Tibial artery (tissue), 4 donors: ENCODE measurements around the gene GOLGA8J.

Experiments
- DNase-seq, 2 donors: peaks; one replicate each; pipeline ENCODE4 v3.0.0-alpha.2; 2019
- H3K27ac ChIP-seq, 2 donors: fragments of 200-600 bp; sonication (generic) in 1 of 2; 1 replicate in 1 of 2; 2 replicates in 1 of 2; pipeline ENCODE4 v1.5.1; 2018 to 2019; ENCODE audit warnings: mild to moderate bottlenecking in 1 of 2
- H3K27me3 ChIP-seq, 2 donors: fragments of 200-600 bp; sonication (generic) in 1 of 2; one replicate each; pipeline versions ENCODE4 v1.5.1 to v1.6.0; 2016 to 2019
- H3K36me3 ChIP-seq, 3 donors: fragments of 200-600 bp; sonication (generic) in 2 of 3; one replicate each; pipeline ENCODE4 v1.5.1; 2016 to 2019; ENCODE audit warnings: mild to moderate bottlenecking in 2 of 3
- H3K4me1 ChIP-seq, 4 donors: fragments of 200-600 bp; sonication (generic) in 2 of 4; 1 replicate in 3 of 4; 2 replicates in 1 of 4; pipeline ENCODE4 v1.5.1; 2016 to 2019
- H3K4me3 ChIP-seq, 2 donors: fragments of 200-600 bp; sonication (generic) in 1 of 2; 1 replicate in 1 of 2; 2 replicates in 1 of 2; pipeline ENCODE4 v1.5.1; 2018 to 2019; ENCODE audit warnings: mild to moderate bottlenecking in 2 of 2
- H3K9me3 ChIP-seq, 3 donors: fragments of 200-600 bp; sonication (generic) in 1 of 3; one replicate each; pipeline ENCODE4 v1.5.1; 2016 to 2019
- CTCF ChIP-seq, 2 experiments: fragments of 200-600 bp in 1 of 2; fragments of 450-650 bp in 1 of 2; IDR thresholded peaks; one replicate each; pipeline ENCODE4 v1.5.1; 2017 to 2019; ENCODE audit warnings: antibody characterized with exemption in 2 of 2, mild to moderate bottlenecking in 1 of 2, moderate library complexity in 1 of 2
- intact Hi-C: fragments of 100-400 bp; cut with DNase I; formaldehyde crosslinking; loops from one replicate; pipeline ENCODE4 v1.15.0; 2023; ENCODE audit warnings: low total_unique reads

GOLGA8J gene

DNA sequence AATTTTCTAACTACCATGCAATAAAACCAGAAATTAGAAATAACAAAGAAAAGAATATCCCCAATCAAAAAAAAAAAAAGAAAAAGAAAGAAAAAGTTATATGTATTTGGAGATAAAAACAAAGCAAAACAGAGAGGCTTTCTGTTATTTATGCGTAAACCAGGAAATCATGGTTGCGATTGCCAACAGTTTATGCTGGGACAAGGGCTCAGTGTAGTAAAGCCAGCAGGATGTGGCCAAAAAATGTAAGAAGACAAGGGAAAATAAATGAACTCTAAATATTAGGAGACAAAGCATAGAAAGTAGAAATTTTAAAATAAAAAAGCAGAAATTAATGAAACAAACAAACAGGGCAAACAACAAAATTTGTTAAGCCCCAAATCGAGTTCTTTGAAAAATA, 27.2 kb upstream of the GOLGA8J start:
- DNase-seq = no peak
- intact Hi-C loops = loop anchor here (5.0 kb wide), 1 partner anchor 323 kb away; no protein-coding TSS in a partner anchor
- Histone ChIP-seq H3K4me1 (no peaks in the 10 kb centered on the region), H3K27me3 (peaks cover 0 to 3% of the 10 kb centered on the region in 2 donors), H3K9me3 (no peaks in the 10 kb centered on the region), H3K36me3 (no peaks in the 10 kb centered on the region), H3K4me3 (no peak overlapping the region), H3K27ac (no peak overlapping the region)
- no peak for TF ChIP-seq CTCF (IDR thresholded peaks at IDR 0.05)

DNA sequence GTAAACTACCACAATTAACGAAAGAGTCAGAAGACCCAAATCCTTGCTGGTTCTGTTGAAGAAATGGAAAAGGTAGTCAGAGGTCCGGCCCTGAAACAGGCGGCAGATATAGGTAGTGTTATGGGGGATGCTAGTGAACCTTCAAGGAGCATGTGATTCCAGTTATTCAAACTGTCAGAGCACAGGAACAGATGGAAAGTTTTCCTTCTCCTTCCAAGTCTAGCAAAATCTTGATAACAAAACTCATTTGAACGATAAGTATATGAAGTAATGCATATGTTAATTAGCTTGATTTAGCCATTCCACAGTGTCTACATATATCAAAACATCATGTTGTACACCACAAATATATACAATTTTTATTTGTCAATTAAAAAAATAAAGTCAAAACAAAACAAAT, 26.6 kb upstream of the GOLGA8J start:
- H3K4me3 ChIP-seq = no peak overlapping the region
- peaks cover 0 to 3% of the 10 kb centered on the region in 2 donors for H3K27me3 ChIP-seq
- intact Hi-C loops = loop anchor here (5.0 kb wide), 1 partner anchor 324 kb away; no protein-coding TSS in a partner anchor
- no peaks in the 10 kb centered on the region for H3K4me1 ChIP-seq
- no peak for TF ChIP-seq CTCF (IDR thresholded peaks at IDR 0.05)
- H3K36me3 ChIP-seq = no peaks in the 10 kb centered on the region
- H3K9me3 ChIP-seq = no peaks in the 10 kb centered on the region
- H3K27ac ChIP-seq = no peak overlapping the region
- no peak for DNase-seq

DNA sequence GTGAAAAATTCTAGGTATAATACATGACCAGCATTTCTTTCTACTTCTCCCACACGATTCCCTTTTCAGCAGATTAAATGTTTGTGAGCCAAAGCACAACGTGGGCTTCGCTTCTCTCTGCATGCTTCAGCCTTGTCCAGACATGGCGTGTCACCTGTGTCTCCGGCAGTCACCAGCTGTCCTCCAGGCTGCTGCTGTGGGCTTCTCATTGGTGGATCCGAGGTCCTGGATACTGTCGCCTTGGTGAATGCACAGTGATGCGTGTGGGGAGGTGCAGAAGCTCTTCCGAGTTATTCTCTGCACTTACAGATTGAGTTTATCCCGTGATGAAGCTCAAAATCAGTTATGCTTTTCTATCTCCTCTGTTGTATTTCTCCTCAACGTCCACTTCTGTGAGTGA, 23.0 kb upstream of the GOLGA8J start:
- DNase-seq = no peak
- intact Hi-C loops = loop anchor here (5.0 kb wide), 1 partner anchor 327 kb away; no protein-coding TSS in a partner anchor
- Histone ChIP-seq H3K36me3 (no peaks in the 10 kb centered on the region), H3K27ac (no peak overlapping the region), H3K27me3 (no peaks in the 10 kb centered on the region), H3K4me3 (no peak overlapping the region), H3K4me1 (peaks cover 0 to 14% (median 5%) of the 10 kb centered on the region in 4 donors), H3K9me3 (no peaks in the 10 kb centered on the region)
- TF ChIP-seq CTCF (IDR thresholded peaks at IDR 0.05) = no peak

DNA sequence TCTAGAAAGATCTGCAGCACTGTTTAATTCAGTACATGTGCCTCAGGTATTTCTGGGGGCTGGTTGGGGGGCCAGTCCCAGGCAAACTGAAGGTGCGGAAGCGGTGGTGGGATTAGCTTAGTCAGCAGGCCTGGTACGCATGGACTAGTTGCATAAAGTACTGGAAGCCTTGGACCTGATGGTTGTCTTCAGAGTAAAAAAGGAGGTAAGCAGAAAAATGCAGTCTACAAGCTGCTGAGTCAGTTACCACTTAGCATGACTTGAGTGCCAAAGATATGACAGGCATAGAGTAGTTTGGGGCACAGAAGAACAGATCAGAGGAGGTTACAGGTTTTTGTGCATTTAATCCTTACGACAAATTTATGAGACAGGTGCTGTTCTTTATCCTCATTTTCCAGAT, 19.9 kb upstream of the GOLGA8J start:
- no peak for DNase-seq
- intact Hi-C loops = no loop called here
- Histone ChIP-seq H3K4me1 (peaks cover 0 to 25% (median 9%) of the 10 kb centered on the region in 4 donors), H3K4me3 (no peak overlapping the region), H3K36me3 (no peaks in the 10 kb centered on the region), H3K27ac (no peak overlapping the region), H3K27me3 (no peaks in the 10 kb centered on the region), H3K9me3 (no peaks in the 10 kb centered on the region)
- TF ChIP-seq CTCF (IDR thresholded peaks at IDR 0.05) = no peak

- peaks cover 0 to 25% (median 9%) of the 10 kb centered on the region in 4 donors for H3K4me1 ChIP-seq
- no peak for DNase-seq
- H3K4me3 ChIP-seq = no peak overlapping the region
- no peaks in the 10 kb centered on the region for H3K27me3 ChIP-seq
- no peaks in the 10 kb centered on the region for H3K9me3 ChIP-seq
- H3K27ac ChIP-seq = no peak overlapping the region
- TF ChIP-seq CTCF (IDR thresholded peaks at IDR 0.05) = no peak
- no peaks in the 10 kb centered on the region for H3K36me3 ChIP-seq
- intact Hi-C loops = no loop called here
Measured at GRCh38 chr15:30063835-30064546, 18.8 kb upstream of the GOLGA8J start.
